ENCODE measurements around the gene NFATC2. TPM values are rescaled to one million over a fixed set of nuclear protein-coding genes. Genes with fewer than 3 reads are reported as not detected.

NFATC2 gene
- total RNA-seq, 1 donor from 2014 or later: 4.2 TPM

DNA sequence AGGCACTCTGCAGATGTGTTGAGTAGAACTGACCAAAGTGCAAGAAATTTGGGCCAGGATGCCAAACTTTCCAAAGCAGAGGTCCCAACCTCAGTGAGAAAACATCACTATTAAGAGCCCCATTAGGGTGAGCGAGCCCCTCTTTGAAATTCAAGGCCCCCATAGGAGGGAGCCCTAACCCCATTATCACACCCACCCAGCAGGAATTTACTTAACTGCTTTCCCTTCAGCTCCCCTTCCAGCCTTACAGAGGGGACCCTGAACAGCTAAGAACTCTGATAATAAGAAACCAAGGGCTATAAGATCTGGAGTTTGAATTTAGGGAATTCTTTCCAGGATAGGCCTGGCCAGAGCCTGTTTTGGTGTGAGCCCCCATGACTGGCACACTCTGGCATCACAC lies 130.6 kb downstream of the NFATC2 start:
- Histone ChIP-seq H3K4me3 (no peak overlapping the region), H3K27ac (replicated peaks) (peak overlapping the region; percentile 39), H3K4me1 (peaks cover 32% of the 10 kb centered on the region), H3K27me3 (ENCODE audit: low read depth) (no peaks in the 10 kb centered on the region), H3K36me3 (no peaks in the 10 kb centered on the region), H3K9me3 (replicated peaks) (no peaks in the 10 kb centered on the region)
- TF ChIP-seq, protein P1, sequence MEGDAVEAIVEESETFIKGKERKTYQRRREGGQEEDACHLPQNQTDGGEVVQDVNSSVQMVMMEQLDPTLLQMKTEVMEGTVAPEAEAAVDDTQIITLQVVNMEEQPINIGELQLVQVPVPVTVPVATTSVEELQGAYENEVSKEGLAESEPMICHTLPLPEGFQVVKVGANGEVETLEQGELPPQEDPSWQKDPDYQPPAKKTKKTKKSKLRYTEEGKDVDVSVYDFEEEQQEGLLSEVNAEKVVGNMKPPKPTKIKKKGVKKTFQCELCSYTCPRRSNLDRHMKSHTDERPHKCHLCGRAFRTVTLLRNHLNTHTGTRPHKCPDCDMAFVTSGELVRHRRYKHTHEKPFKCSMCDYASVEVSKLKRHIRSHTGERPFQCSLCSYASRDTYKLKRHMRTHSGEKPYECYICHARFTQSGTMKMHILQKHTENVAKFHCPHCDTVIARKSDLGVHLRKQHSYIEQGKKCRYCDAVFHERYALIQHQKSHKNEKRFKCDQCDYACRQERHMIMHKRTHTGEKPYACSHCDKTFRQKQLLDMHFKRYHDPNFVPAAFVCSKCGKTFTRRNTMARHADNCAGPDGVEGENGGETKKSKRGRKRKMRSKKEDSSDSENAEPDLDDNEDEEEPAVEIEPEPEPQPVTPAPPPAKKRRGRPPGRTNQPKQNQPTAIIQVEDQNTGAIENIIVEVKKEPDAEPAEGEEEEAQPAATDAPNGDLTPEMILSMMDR (IDR thresholded peaks at IDR 0.05; ENCODE audit: borderline replicate concordance): no peak
- intact Hi-C loops (cut with micrococcal nuclease): no loop called here
- no peak for DNase-seq

DNA sequence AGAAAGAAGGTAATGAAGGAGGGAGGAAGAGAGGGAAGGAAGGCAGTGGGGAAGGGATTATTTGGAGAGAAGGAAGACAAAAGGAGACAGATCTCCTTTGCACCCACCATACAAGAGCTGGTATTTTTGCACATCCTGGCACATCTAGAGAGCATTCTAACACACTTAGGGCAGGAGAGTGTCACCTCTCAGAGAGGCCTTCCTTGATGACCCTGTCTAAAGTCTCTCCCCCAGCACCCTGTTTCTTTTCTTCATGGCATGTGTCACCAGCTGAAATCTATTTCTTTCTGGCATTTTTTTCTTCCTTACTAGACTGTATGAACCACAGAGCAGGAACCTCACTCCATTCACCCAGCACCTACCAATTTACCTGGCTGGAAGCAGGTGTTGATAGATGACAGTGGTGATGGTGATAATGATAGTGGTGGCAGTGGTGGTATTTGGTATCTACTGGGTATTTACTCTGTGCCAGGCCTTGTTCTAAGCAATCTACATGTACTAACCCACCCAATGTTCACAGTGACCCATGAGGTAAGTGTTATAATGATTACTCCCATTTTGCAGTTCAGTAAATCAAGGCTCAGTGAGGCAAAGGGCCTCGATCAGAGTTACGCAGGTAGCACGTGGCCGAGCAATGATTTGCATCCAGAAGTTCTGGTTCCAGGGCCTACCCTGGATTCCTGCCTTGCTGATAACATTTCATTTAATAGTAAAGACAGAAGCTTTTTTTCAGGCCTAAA lies 131.8 kb downstream of the NFATC2 start:
- Histone ChIP-seq H3K27ac (replicated peaks) (no peak overlapping the region), H3K27me3 (ENCODE audit: low read depth) (no peaks in the 10 kb centered on the region), H3K9me3 (replicated peaks) (no peaks in the 10 kb centered on the region), H3K4me3 (no peak overlapping the region), H3K36me3 (no peaks in the 10 kb centered on the region), H3K4me1 (peaks cover 24% of the 10 kb centered on the region)
- DNase-seq: no peak
- TF ChIP-seq, protein P1 (IDR thresholded peaks at IDR 0.05; ENCODE audit: borderline replicate concordance): no peak
- intact Hi-C loops (cut with micrococcal nuclease): no loop called here

GRCh38 chr20:51409192-51409880 lies 133.2 kb downstream of the NFATC2 start:
- no peak for DNase-seq
- H3K4me1 ChIP-seq: peaks cover 18% of the 10 kb centered on the region
- no peak overlapping the region for H3K4me3 ChIP-seq
- no peaks in the 10 kb centered on the region for H3K9me3 ChIP-seq (replicated peaks)
- no peaks in the 10 kb centered on the region for H3K36me3 ChIP-seq
- H3K27me3 ChIP-seq (ENCODE audit: low read depth): no peaks in the 10 kb centered on the region
- TF ChIP-seq, protein P1 (IDR thresholded peaks at IDR 0.05; ENCODE audit: borderline replicate concordance): no peak
- intact Hi-C loops (cut with micrococcal nuclease): no loop called here
- no peak overlapping the region for H3K27ac ChIP-seq (replicated peaks)

DNA sequence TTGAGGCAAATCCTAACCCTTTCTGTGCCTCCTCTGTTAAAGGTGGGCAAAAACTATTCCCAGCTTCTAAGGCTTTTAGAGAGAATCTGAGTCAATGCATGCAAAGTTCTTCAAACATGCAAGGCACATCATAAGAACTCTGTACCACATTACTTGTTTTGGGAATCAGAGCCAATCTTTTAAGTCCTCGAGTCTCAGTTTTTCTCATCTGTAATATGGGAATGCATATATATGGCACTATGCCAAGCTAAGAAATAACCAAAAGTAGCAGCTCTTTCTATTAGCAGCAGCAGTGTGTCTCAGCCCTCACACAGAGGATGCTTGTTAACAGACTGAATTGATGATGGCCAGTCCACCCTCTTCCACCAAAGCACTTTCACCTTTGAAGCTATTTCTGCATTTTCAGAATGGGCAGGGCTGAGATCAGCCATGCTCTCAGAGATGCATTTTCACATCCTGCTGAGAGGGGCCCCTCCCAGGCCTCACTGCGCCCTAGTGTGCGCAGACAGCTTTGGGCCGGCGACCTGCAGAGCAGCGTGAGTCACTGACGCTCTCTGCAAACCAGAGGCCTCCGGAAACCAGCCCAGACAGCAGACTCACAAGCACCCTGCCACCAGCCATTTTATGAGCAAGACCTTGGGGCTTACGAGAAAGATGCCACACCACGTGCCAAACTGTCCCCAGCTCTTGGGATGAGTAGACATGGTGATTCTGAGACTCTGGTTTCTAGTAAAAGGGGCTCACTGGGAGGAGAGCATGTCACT lies 138.0 kb downstream of the NFATC2 start:
- Histone ChIP-seq H3K36me3 (no peaks in the 10 kb centered on the region), H3K9me3 (replicated peaks) (no peaks in the 10 kb centered on the region), H3K4me1 (no peaks in the 10 kb centered on the region), H3K27me3 (ENCODE audit: low read depth) (no peaks in the 10 kb centered on the region), H3K4me3 (no peak overlapping the region), H3K27ac (replicated peaks) (no peak overlapping the region)
- intact Hi-C loops (cut with micrococcal nuclease): no loop called here
- no peak for DNase-seq
- TF ChIP-seq, protein P1 (IDR thresholded peaks at IDR 0.05; ENCODE audit: borderline replicate concordance): no peak

DNA sequence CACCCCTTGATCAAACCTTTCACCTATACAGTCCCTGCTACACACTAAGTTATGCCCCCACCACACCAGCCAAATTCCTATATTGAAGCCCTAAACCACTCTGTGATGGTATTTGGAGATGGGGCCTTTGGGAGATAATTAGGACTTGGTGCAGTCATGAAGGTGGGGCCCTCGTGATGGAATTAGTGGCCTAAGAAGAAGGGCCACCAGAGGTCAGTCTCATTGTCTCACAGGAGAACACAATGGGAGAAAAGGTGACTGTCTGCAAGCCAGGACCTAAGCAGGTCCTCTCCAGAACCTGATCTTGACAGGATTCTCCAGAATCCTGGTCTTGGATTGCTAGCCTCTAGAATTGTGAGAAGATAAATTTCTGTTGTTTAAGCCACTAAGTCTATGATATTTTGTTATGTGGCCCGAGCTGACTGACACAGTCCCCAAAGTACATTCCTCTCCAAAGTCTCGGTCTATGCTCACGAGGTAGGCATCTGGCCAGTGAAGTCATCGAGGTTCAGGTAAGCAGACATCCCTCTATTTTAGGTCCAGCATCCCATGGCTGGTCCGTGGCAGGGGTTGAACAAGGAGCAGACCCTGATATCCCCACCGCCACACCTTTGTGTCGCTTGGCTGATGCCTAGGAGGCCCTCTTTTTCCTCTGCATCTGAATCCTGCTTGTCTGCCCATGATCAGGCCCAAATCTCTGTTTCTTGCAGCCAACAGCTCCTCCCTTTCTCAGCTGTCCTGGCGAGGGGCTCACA lies 138.9 kb downstream of the NFATC2 start:
- no peaks in the 10 kb centered on the region for H3K36me3 ChIP-seq
- H3K27me3 ChIP-seq (ENCODE audit: low read depth): no peaks in the 10 kb centered on the region
- DNase-seq: no peak
- intact Hi-C loops (cut with micrococcal nuclease): no loop called here
- no peaks in the 10 kb centered on the region for H3K9me3 ChIP-seq (replicated peaks)
- peaks cover 4% of the 10 kb centered on the region for H3K4me1 ChIP-seq
- TF ChIP-seq, protein P1 (IDR thresholded peaks at IDR 0.05; ENCODE audit: borderline replicate concordance): no peak
- no peak overlapping the region for H3K4me3 ChIP-seq
- no peak overlapping the region for H3K27ac ChIP-seq (replicated peaks)
